Spleen (tissue), 7 donors: ENCODE results near the gene LTBP1.

Experiments
- CTCF ChIP-seq, 11 experiments: fragments of 200-600 bp in 7 of 11; fragments of 450-650 bp in 4 of 11; sonication (generic) in 4 of 11; IDR thresholded peaks in 8 of 11; conservative IDR thresholded peaks in 3 of 11; 1 replicate in 7 of 11; 2 replicates in 4 of 11; pipeline versions ENCODE4 v1.4.0 to v1.8.0; 2016 to 2021; ENCODE audit warnings: antibody characterized with exemption in 11 of 11, inconsistent platforms in 4 of 11, mild to moderate bottlenecking in 1 of 11
- POLR2AphosphoS5 ChIP-seq, 3 donors: sonication (generic); formaldehyde crosslinking; IDR thresholded peaks; one replicate each; pipeline ENCODE4 v1.5.1; 2017; ENCODE audit warnings: antibody characterized with exemption in 3 of 3
- donor health status: DM: no; HTN: no; CAD: no; lungs with moderate emphysema.
- donor health status: DM: no; HTN: no; CAD: no.
- donor health status: DM: no; HTN: no; CAD: no.

- TF ChIP-seq CTCF (IDR thresholded peaks at IDR 0.05 in 8 of 11, conservative IDR thresholded peaks at IDR 0.05 in 3 of 11) (no peak), POLR2AphosphoS5 (IDR thresholded peaks at IDR 0.05) (no peak)
These were observed 138.9 kb downstream of the LTBP1 start for GRCh38 chr2:33085646-33086045.
